AG04450 (cell line): ENCODE measurements around the gene LHX2. TPM values are rescaled to one million over a fixed set of nuclear protein-coding genes. Genes with fewer than 3 reads are reported as not detected.

ENCODE experiments used
- CTCF ChIA-PET: fragments of 300-600, 350-600 bp; formaldehyde crosslinking; extraction: SDS; loops from one replicate; lab custom pipeline; 2022; ENCODE audit warnings: antibody characterized with exemption, inconsistent platforms; lab: Charles Lee
- POLR2A ChIA-PET: fragments of 350-600 bp; formaldehyde crosslinking; extraction: SDS; loops from one replicate; lab custom pipeline; 2021; ENCODE audit warnings: antibody characterized with exemption, inconsistent platforms; lab: Yijun Ruan, JAX
- DNase-seq: peaks from one replicate; pipeline ENCODE4 v3.0.0-alpha.2; 2011; ENCODE audit warnings: low read depth, low spot score
- H3K27ac ChIP-seq: one replicate; pipeline ENCODE4 v1.5.1; 2012; ENCODE audit warnings: low read depth, low read length, control low read depth
- H3K27me3 ChIP-seq: one replicate; pipeline ENCODE4 v1.6.0; 2012; ENCODE audit warnings: low read length; ENCODE audit not compliant: control insufficient read depth, insufficient read depth
- H3K4me3 ChIP-seq: 2 replicates; pipeline ENCODE4 v1.5.1; 2011; ENCODE audit warnings: mild to moderate bottlenecking, low read depth, low read length, control low read depth
- H3K9me3 ChIP-seq: 2 replicates; pipeline ENCODE4 v1.5.1; 2012; ENCODE audit warnings: low read length; ENCODE audit not compliant: control insufficient read depth, insufficient read depth
- polyA plus RNA-seq: library from polyadenylated mRNA; depleted of rRNA; stranded (reverse); fragments of >200 nt; gene quantifications from 2 replicates; pipeline ENCODE4 v1.2.3, GENCODE V29; 2011
- TF ChIP-seq, protein P1 (sequence below): IDR thresholded peaks from 2 replicates; pipeline ENCODE4 v1.5.1; 2011; ENCODE audit warnings: low read depth, low read length, control low read depth, inconsistent platforms

The LHX2 gene
- polyA plus RNA-seq, 1 experiment = not detected

- Histone ChIP-seq H3K4me3 (no peak overlapping the region), H3K27ac (no peak overlapping the region), H3K9me3 (no peaks in the 10 kb centered on the region; the same call in 1 of the 2 replicates), H3K27me3 (peaks cover 86% of the 10 kb centered on the region)
- TF ChIP-seq, protein P1, sequence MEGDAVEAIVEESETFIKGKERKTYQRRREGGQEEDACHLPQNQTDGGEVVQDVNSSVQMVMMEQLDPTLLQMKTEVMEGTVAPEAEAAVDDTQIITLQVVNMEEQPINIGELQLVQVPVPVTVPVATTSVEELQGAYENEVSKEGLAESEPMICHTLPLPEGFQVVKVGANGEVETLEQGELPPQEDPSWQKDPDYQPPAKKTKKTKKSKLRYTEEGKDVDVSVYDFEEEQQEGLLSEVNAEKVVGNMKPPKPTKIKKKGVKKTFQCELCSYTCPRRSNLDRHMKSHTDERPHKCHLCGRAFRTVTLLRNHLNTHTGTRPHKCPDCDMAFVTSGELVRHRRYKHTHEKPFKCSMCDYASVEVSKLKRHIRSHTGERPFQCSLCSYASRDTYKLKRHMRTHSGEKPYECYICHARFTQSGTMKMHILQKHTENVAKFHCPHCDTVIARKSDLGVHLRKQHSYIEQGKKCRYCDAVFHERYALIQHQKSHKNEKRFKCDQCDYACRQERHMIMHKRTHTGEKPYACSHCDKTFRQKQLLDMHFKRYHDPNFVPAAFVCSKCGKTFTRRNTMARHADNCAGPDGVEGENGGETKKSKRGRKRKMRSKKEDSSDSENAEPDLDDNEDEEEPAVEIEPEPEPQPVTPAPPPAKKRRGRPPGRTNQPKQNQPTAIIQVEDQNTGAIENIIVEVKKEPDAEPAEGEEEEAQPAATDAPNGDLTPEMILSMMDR = no peak
- CTCF ChIA-PET = no interaction called here
- POLR2A ChIA-PET = no interaction called here
- no peak for DNase-seq
These were observed 11.9 kb upstream of the LHX2 start for GRCh38 chr9:123999661-124000060.

DNA sequence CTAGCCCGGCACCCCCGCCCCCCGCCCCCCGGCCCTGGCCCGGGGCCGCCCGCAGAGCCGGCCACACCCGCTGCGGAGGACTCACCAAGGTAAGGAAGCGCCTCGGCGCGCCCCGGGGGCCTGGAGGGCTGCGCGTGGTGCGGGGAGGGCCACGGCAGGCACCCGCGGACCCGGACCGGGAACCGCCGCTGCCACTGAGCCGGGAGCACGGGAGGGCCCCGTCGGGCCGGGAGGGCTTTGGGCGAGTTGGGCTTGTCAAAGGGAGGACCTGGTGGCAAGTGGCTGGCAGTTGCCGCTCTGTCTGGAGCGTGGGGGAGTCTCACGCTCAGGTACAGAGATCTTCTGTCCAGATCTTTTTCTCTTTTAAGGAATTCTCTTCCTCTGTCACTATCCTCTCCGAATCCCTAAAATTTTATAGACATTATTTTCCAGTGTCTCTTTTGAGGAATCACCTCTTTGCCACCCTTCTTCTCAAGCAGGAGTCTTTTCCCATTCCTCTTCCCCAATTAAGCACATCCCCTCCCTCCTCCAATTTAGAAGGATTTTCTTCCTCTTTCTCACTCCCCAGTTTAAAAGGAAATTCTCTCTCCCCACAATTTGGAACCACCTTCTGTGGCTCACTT is 11.3 kb upstream of the LHX2 start:
- DNase-seq = no peak
- POLR2A ChIA-PET = no interaction called here
- CTCF ChIA-PET = no interaction called here
- no peak overlapping the region for H3K4me3 ChIP-seq
- H3K9me3 ChIP-seq = no peaks in the 10 kb centered on the region; the same call in 1 of the 2 replicates
- no peak overlapping the region for H3K27ac ChIP-seq
- peaks cover 89% of the 10 kb centered on the region for H3K27me3 ChIP-seq
- TF ChIP-seq, protein P1 = no peak

DNA sequence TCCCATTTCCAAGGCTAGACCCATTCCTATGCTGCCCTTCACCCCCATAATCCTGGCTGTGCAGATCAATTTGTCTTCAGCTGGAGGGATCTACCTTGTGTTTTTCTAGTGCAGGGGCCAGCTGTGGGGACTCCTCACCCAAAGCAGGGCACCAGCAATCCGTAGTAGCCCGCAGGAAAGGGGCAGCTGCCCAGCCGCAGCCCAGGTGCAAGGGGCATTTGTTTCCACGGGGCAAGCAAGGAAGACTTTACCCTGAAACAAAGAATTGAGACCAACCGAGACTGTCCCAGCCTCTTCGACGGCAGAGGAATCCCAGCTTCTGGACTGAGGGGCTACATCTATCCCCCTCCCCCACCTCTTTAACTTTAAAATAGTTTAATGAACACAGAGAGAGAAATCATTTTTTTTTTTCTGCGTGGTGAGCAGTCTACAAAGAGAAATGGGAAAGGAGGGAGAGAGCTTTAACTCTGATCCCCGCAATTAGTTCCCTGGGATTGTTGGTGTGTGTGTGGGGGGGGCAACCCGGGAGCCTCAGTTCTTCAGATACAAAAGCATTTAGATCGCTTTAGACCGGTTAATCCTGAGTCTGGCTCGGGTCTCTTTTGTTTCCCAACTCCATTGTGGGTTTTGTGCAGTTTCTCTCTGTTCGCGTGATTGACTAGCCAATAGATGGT is 10.6 kb upstream of the LHX2 start:
- Histone ChIP-seq H3K27me3 (peaks cover 91% of the 10 kb centered on the region), H3K27ac (no peak overlapping the region)

GRCh38 chr9:124001458-124001799 is 10.1 kb upstream of the LHX2 start:
- POLR2A ChIA-PET = no interaction called here
- TF ChIP-seq, protein P1 = no peak
- H3K27ac ChIP-seq = no peak overlapping the region
- H3K27me3 ChIP-seq = peaks cover 91% of the 10 kb centered on the region
- H3K9me3 ChIP-seq = no peaks in the 10 kb centered on the region; the same call in 1 of the 2 replicates
- no peak overlapping the region for H3K4me3 ChIP-seq
- DNase-seq = no peak
- CTCF ChIA-PET = no interaction called here

More for the DNA sequence above, 10.6 kb upstream of the LHX2 start:
- Histone ChIP-seq H3K9me3 (no peaks in the 10 kb centered on the region; the same call in 1 of the 2 replicates), H3K4me3 (no peak overlapping the region)
- TF ChIP-seq, protein P1 = no peak
- DNase-seq = no peak
- ChIA-PET POLR2A (no interaction called here), CTCF (no interaction called here)

DNA sequence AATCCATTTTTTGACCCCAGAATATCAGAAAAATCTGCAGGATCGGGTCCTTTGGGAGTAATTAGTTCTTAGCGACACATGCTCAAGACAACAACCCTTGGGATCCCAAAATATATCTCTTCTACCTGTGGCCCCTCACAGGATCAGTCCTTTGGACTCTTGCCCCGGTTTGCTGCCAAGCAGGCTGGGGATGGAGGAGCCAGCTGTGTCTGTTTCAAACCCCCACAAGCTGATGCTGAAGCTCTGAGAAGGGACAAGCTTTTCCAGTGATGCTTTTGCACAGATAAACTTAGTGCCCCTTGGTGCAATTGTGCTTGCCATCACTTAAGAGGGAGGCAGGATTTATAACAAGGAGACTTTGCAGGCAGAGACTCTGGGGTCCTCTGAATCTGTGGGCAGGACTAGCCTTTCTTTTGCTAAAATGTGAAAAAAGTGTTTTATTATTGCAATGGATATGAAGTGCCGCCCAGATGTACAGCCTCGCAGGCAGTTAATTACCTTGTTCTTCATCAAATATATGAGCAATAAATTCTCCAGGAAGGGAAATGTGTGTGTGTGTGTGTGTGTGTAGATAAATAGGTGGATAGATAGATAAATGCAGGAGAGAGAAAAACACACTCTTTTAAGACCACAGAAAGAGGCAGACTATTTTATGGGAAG is 9.6 kb upstream of the LHX2 start:
- no peak overlapping the region for H3K4me3 ChIP-seq
- ChIA-PET CTCF (no interaction called here), POLR2A (no interaction called here)
- TF ChIP-seq, protein P1 = no peak
- DNase-seq = no peak
- no peak overlapping the region for H3K27ac ChIP-seq
- H3K27me3 ChIP-seq = peaks cover 91% of the 10 kb centered on the region
- H3K9me3 ChIP-seq = no peaks in the 10 kb centered on the region; the same call in 1 of the 2 replicates
